ENCODE data around the gene EXOSC9. TPM values are rescaled to one million over a fixed set of nuclear protein-coding genes. Genes with fewer than 3 reads are reported as not detected.
A peak's percentile ranks its signal among the peaks of the same experiment; 100 is the strongest.
"Not testable (repeated sequence)": the region's sequence is repeated elsewhere in the genome, so short reads cannot be mapped to it uniquely, and the experiment has no call there.

Gene EXOSC9
- total RNA-seq (100 to 1,000 TPM in 1 of 5 donors, 10 to 100 TPM in 4; 10.4 to 162 (median 34.5) TPM), polyA plus RNA-seq (10 to 100 TPM; 16.4 to 22.0 (median 18.6) TPM)
- long read RNA-seq, donor 1: 0 reads
- long read RNA-seq, donor 2, partial matches to known transcripts: 0 of 3 reads
- long read RNA-seq, donor 2, other reads (novel, unspliced or antisense): 0 of 3 reads
- long read RNA-seq, donor 3, partial matches to known transcripts: 0 of 3 reads
- long read RNA-seq, donor 3, other reads (novel, unspliced or antisense): 0 of 3 reads
- long read RNA-seq, donor 4: 0 reads
- long read RNA-seq, donor 5, partial matches to known transcripts: 0 of 1 reads
- long read RNA-seq, donor 5, other reads (novel, unspliced or antisense): 0 of 1 reads
- long read RNA-seq, donor 6, transcript EXOSC9-201 (12 exons, 1,481 nt): major isoform, 12 of 22 reads
- long read RNA-seq, donor 6, partial matches to known transcripts: 7 of 22 reads
- long read RNA-seq, donor 6, other reads (novel, unspliced or antisense): 0 of 22 reads
- long read RNA-seq, donor 7, partial matches to known transcripts: 6 of 22 reads
- long read RNA-seq, donor 7, other reads (novel, unspliced or antisense): 14 of 22 reads
- long read RNA-seq, donor 8, partial matches to known transcripts: 12 of 15 reads
- long read RNA-seq, donor 8, other reads (novel, unspliced or antisense): 0 of 15 reads
- long read RNA-seq, donor 9, partial matches to known transcripts: 0 of 1 reads
- long read RNA-seq, donor 9, other reads (novel, unspliced or antisense): 0 of 1 reads
- long read RNA-seq, donor 10, partial matches to known transcripts: 8 of 8 reads
- long read RNA-seq, donor 10, other reads (novel, unspliced or antisense): 0 of 8 reads

DNA sequence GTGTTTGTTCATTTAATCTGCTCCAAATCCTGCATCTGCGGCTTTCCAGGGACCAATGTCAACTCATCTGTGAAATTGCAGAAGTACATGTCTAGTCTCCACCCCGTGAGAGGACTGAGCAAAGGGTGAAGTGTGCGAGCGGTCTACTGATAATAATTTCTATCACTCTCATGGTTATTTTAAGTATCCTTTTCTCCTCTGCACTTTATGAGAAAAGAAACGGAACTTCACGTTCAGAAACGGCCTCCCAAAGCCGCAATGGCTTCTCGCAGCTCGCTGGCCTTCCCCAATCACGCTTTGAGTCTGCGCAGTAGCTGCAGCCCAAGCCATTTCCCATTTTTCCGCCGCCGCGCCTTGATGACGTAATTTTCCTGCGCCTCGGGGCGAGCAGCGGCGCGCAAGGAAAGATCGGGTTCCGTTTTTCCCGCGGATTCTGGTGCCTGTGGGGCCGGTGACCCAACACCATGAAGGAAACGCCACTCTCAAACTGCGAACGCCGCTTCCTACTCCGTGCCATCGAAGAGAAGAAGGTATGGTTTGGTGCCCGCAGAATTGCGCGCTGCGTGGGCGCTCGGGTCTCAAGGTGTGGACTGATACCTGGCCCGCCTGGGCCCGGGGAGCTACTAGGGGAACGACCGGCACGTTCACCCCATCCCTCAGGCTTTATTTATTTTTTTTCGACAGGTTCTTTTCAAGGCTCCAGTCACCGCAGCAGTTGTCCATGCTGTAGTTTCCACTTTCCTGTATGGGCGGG is at the start of gene EXOSC9:
TSS of gene EXOSC9 (plus strand) at position 363 of the 754 bp plus-strand sequence. CDS start at position 465, 102 bp downstream.
- WGBS, 5 donors: 0 to 1% (median 0%) methylated on average over 42 to 48 of the region's 48 CpGs
- intact Hi-C loops (cut with DNase I; ENCODE audit: low total_unique reads): no loop called here
- Histone ChIP-seq H3K4me3 (peak within 1 kb of the TSS; percentile 70 to 91 (median 86)), H3K27ac (peak within 1 kb of the TSS; percentile 87 to 91 (median 89)), H3K4me1 (peaks cover 0 to 32% (median 19%) of the 10 kb centered on the region in 4 donors), H3K9me3 (no peaks in the 10 kb centered on the region), H3K36me3 (peaks cover 13 to 35% (median 35%) of the 10 kb centered on the region in 4 donors), H3K27me3 (no peaks in the 10 kb centered on the region)
- peak; percentile 93 to 98 for DNase-seq
- peak in 2 of 4 donors; percentile 38 to 67 for TF ChIP-seq POLR2A (IDR thresholded peaks at IDR 0.05)
- TF ChIP-seq POLR2AphosphoS5 (IDR thresholded peaks at IDR 0.05): peak; percentile 96 to 99 (median 97)
- TF ChIP-seq, protein P1, sequence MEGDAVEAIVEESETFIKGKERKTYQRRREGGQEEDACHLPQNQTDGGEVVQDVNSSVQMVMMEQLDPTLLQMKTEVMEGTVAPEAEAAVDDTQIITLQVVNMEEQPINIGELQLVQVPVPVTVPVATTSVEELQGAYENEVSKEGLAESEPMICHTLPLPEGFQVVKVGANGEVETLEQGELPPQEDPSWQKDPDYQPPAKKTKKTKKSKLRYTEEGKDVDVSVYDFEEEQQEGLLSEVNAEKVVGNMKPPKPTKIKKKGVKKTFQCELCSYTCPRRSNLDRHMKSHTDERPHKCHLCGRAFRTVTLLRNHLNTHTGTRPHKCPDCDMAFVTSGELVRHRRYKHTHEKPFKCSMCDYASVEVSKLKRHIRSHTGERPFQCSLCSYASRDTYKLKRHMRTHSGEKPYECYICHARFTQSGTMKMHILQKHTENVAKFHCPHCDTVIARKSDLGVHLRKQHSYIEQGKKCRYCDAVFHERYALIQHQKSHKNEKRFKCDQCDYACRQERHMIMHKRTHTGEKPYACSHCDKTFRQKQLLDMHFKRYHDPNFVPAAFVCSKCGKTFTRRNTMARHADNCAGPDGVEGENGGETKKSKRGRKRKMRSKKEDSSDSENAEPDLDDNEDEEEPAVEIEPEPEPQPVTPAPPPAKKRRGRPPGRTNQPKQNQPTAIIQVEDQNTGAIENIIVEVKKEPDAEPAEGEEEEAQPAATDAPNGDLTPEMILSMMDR (IDR thresholded peaks at IDR 0.05): peak in 1 of 7 experiments; percentile 6
- TF ChIP-seq EP300 (IDR thresholded peaks at IDR 0.05): no peak

DNA sequence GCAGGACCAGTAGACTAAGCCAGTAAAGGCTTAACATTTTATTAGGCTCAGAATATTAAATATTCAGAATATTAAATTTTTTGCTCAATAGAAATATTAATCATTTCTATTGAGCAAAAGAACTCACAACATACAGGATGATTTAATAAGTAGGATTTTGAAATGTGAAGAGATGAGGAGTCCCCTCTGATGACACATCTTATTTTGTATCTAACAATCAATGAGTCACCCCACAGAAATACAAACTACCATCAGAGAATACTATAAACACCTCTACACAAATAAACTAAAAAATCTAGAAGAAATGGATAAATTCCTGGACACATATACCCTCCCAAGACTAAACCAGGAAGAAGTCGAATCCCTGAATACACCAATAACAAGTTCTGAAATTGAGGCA is 49.0 kb upstream of the EXOSC9 start:
- DNase-seq; intact Hi-C loops (cut with DNase I; ENCODE audit: low total_unique reads); H3K4me3 ChIP-seq; H3K27me3 ChIP-seq; H3K27ac ChIP-seq; H3K9me3 ChIP-seq; H3K36me3 ChIP-seq; H3K4me1 ChIP-seq: not testable (repeated sequence)
- WGBS, 5 donors: 73 to 88% (median 83%) methylated on average over 1 of the region's 1 CpG

- WGBS, 5 donors: 85 to 94% (median 92%) methylated on average over 2 of the region's 2 CpGs
- TF ChIP-seq, protein P1 (IDR thresholded peaks at IDR 0.05): no peak
- TF ChIP-seq POLR2AphosphoS5 (IDR thresholded peaks at IDR 0.05): no peak
- no peak for TF ChIP-seq EP300 (IDR thresholded peaks at IDR 0.05)
- no peak for TF ChIP-seq POLR2A (IDR thresholded peaks at IDR 0.05)
- Histone ChIP-seq H3K4me1 (no peaks in the 10 kb centered on the region), H3K27ac (no peak overlapping the region), H3K36me3 (no peaks in the 10 kb centered on the region), H3K9me3 (no peaks in the 10 kb centered on the region), H3K4me3 (no peak overlapping the region), H3K27me3 (peaks cover 0 to 16% (median 5%) of the 10 kb centered on the region in 3 donors)
- intact Hi-C loops (cut with DNase I; ENCODE audit: low total_unique reads): no loop called here
- DNase-seq: no peak
Measured at GRCh38 chr4:121758925-121759568, 42.1 kb upstream of the EXOSC9 start.

- Histone ChIP-seq H3K27ac (no peak overlapping the region), H3K4me3 (no peak overlapping the region), H3K27me3 (peaks cover 8 to 28% (median 17%) of the 10 kb centered on the region in 3 donors), H3K9me3 (no peaks in the 10 kb centered on the region), H3K36me3 (no peaks in the 10 kb centered on the region), H3K4me1 (peaks cover 7 to 10% (median 8%) of the 10 kb centered on the region in 4 donors)
- WGBS, 5 donors: 49 to 74% (median 61%) methylated on average over 3 of the region's 3 CpGs
- no peak for DNase-seq
- intact Hi-C loops (cut with DNase I; ENCODE audit: low total_unique reads): no loop called here
- TF ChIP-seq, protein P1 (IDR thresholded peaks at IDR 0.05): no peak
- TF ChIP-seq POLR2A (IDR thresholded peaks at IDR 0.05) (no peak), EP300 (IDR thresholded peaks at IDR 0.05) (no peak), POLR2AphosphoS5 (IDR thresholded peaks at IDR 0.05) (no peak)
Measured at GRCh38 chr4:121760205-121760604, 40.9 kb upstream of the EXOSC9 start.

All from stomach (tissue), 19 donors.